ENCODE measurements around the gene PCBP2.

PCBP2 gene

DNA sequence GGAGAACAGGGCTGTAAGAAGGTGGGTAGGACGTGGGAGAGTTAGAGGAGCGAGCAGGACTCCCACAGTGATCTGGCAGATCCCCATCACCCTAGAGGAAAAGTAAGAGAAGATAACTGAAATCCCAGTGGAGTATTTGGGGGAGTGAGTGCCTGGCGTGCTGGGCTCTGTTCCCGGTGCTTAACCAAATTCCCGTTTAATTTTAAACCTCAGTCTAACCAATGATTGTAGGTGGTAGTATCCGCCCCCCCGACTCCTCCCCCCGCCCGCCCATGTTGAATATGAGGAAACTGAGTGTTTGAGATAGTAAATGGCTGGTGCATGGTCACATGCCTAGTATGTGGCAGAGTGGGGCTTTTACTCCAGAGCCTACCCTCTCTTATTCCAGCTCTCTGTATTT is 50.4 kb downstream of the PCBP2 start:
- H3K36me3 ChIP-seq (ENCODE audit: low read depth) = peaks cover 4% of the 10 kb centered on the region; the same call in 1 of the 2 replicates
- no peak overlapping the region for H3K4me3 ChIP-seq (ENCODE audit: severe bottlenecking)
- H3K4me1 ChIP-seq (ENCODE audit: insufficient read depth, poor library complexity, severe bottlenecking) = peaks cover 3% of the 10 kb centered on the region
- TF ChIP-seq, protein P1, sequence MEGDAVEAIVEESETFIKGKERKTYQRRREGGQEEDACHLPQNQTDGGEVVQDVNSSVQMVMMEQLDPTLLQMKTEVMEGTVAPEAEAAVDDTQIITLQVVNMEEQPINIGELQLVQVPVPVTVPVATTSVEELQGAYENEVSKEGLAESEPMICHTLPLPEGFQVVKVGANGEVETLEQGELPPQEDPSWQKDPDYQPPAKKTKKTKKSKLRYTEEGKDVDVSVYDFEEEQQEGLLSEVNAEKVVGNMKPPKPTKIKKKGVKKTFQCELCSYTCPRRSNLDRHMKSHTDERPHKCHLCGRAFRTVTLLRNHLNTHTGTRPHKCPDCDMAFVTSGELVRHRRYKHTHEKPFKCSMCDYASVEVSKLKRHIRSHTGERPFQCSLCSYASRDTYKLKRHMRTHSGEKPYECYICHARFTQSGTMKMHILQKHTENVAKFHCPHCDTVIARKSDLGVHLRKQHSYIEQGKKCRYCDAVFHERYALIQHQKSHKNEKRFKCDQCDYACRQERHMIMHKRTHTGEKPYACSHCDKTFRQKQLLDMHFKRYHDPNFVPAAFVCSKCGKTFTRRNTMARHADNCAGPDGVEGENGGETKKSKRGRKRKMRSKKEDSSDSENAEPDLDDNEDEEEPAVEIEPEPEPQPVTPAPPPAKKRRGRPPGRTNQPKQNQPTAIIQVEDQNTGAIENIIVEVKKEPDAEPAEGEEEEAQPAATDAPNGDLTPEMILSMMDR (IDR thresholded peaks at IDR 0.05; ENCODE audit: poor library complexity, severe bottlenecking) = no peak
- ATAC-seq (ENCODE audit: low read depth) (no peak), DNase-seq (ENCODE audit: low spot score) (no peak)
- peak overlapping the region; percentile 68 for H3K27ac ChIP-seq (ENCODE audit: poor library complexity, severe bottlenecking)
- no peaks in the 10 kb centered on the region for H3K27me3 ChIP-seq (ENCODE audit: insufficient read depth, poor library complexity, severe bottlenecking)
- no peaks in the 10 kb centered on the region for H3K9me3 ChIP-seq (ENCODE audit: severe bottlenecking)

DNA sequence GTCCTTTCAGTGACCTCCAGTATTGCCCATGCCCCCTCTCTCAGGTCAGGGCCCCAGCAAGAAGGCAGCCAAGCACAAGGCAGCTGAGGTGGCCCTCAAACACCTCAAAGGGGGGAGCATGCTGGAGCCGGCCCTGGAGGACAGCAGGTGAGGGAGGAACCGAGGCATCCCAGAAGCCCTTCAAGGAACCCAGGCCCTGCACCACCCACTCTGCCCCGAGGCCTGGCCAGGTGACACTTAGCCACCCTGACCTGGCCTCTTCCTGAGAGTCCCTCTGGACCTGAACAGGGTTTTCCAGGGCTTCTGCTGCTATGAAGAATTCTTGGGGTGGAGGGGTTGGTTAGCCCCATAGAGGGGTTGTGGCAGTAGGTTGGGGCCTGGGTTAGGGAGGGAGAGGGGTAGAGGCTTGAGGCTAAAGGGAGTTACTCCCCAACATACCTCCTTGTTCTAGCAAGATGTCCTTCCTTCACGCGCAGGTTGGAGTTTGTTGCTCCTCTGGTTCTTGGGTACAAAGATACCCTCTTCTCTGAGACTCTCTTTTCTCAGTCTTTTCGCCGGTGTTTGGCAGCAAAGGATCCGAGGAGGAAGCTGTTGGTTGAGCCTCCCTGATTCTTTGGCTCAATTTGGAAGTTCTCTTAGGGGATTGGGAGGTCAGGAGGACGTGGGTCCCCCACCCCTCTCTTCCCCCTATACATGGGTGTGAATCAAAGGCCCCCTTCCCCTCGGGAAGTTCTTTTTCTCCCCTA is 51.3 kb downstream of the PCBP2 start:
- ATAC-seq (ENCODE audit: low read depth) = no peak
- Histone ChIP-seq H3K4me3 (ENCODE audit: severe bottlenecking) (no peak overlapping the region), H3K4me1 (ENCODE audit: insufficient read depth, poor library complexity, severe bottlenecking) (peaks cover 3% of the 10 kb centered on the region), H3K36me3 (ENCODE audit: low read depth) (peaks cover 4% of the 10 kb centered on the region; the same call in 1 of the 2 replicates), H3K27me3 (ENCODE audit: insufficient read depth, poor library complexity, severe bottlenecking) (no peaks in the 10 kb centered on the region), H3K27ac (ENCODE audit: poor library complexity, severe bottlenecking) (no peak overlapping the region), H3K9me3 (ENCODE audit: severe bottlenecking) (no peaks in the 10 kb centered on the region)
- TF ChIP-seq, protein P1 (IDR thresholded peaks at IDR 0.05; ENCODE audit: poor library complexity, severe bottlenecking) = no peak
- no peak for DNase-seq (ENCODE audit: low spot score)

DNA sequence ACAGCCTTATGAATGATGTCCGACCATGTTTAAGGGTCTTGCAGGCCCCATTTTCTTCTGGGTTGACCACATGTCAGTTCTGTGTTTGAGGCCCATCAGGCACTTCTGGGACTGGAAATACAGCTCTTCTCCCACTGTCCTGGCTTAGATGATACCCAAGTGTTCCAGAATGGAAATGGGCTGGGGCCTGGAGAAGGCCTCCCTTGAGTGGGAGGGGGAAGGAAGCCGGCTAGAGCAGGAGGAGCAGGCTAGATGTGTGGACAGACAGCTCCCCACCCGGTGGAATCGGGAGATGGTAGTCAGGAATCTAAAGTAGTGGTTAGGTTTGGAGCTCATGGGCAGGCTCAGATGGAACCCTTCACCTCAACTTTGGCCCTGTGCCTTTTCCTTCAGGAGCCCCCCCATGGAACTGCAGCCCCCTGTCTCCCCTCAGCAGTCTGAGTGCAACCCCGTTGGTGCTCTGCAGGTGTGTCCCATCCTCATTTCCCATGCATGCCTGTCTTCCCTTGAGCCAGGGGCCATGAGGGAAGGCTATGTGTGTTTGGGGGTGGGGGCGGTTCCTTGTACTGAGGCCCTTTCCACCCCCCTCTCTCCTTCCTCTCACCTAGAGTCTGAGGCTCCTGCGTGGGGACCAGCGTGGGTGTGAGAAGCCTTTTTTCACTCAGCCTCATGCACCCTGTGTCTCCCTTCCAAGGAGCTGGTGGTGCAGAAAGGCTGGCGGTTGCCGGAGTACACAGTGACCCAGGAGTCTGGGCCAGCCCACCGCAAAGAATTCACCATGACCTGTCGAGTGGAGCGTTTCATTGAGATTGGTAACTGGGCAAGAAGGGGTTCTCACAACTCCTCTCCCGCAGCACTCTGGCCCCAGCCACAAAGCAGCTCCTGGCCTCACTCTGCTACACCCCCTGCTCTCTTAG is 52.4 kb downstream of the PCBP2 start:
- Histone ChIP-seq H3K27me3 (ENCODE audit: insufficient read depth, poor library complexity, severe bottlenecking) (no peaks in the 10 kb centered on the region), H3K9me3 (ENCODE audit: severe bottlenecking) (no peaks in the 10 kb centered on the region), H3K36me3 (ENCODE audit: low read depth) (peaks cover 4% of the 10 kb centered on the region; the same call in 1 of the 2 replicates), H3K4me3 (ENCODE audit: severe bottlenecking) (no peak overlapping the region), H3K4me1 (ENCODE audit: insufficient read depth, poor library complexity, severe bottlenecking) (no peaks in the 10 kb centered on the region), H3K27ac (ENCODE audit: poor library complexity, severe bottlenecking) (no peak overlapping the region)
- TF ChIP-seq, protein P1 (IDR thresholded peaks at IDR 0.05; ENCODE audit: poor library complexity, severe bottlenecking) = no peak
- no peak for ATAC-seq (ENCODE audit: low read depth)
- no peak for DNase-seq (ENCODE audit: low spot score)

DNA sequence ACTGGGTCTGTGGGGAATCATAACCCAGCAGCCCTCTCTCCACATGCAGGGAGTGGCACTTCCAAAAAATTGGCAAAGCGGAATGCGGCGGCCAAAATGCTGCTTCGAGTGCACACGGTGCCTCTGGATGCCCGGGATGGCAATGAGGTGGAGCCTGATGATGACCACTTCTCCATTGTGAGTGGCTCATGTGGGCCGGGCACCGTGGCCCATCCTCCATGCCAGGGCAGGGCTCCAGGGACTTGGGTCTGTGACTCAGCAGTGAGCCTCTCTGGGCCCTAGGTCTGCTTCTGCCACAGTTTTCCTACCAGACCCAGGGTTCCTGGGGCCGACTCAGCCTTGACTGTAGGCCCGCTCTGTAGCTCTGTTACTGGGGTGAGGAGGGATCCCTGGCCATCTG is 53.2 kb downstream of the PCBP2 start:
- ATAC-seq (ENCODE audit: low read depth) = no peak
- Histone ChIP-seq H3K9me3 (ENCODE audit: severe bottlenecking) (no peaks in the 10 kb centered on the region), H3K4me3 (ENCODE audit: severe bottlenecking) (no peak overlapping the region), H3K36me3 (ENCODE audit: low read depth) (peaks cover 4% of the 10 kb centered on the region; the same call in 1 of the 2 replicates), H3K27ac (ENCODE audit: poor library complexity, severe bottlenecking) (no peak overlapping the region), H3K27me3 (ENCODE audit: insufficient read depth, poor library complexity, severe bottlenecking) (no peaks in the 10 kb centered on the region), H3K4me1 (ENCODE audit: insufficient read depth, poor library complexity, severe bottlenecking) (no peaks in the 10 kb centered on the region)
- TF ChIP-seq, protein P1 (IDR thresholded peaks at IDR 0.05; ENCODE audit: poor library complexity, severe bottlenecking) = no peak
- DNase-seq (ENCODE audit: low spot score) = no peak

All from RWPE2 (cell line).